Common myeloid progenitor, CD34-positive (primary cell): ENCODE results near the gene CIDEC.
A peak's percentile ranks its signal among the peaks of the same experiment; 100 is the strongest.
"Not testable (repeated sequence)": the region's sequence is repeated elsewhere in the genome, so short reads cannot be mapped to it uniquely, and the experiment has no call there.

Experiments used
- CTCF ChIA-PET: fragments of 350-600 bp; sonication (Branson Sonifier 250); formaldehyde crosslinking; loops from one replicate; lab custom pipeline; 2021; ENCODE audit warnings: antibody characterized with exemption; lab: Charles Lee
- POLR2A ChIA-PET: fragments of 350-600 bp; sonication (Branson Sonifier 250); formaldehyde crosslinking; loops from one replicate; lab custom pipeline; 2021; ENCODE audit warnings: antibody characterized with exemption; lab: Charles Lee
- DNase-seq, 3 donors: peaks; one replicate each; pipeline versions ENCODE4 v3.0.0 to v3.0.0-alpha.2; 2013
- H3K27ac ChIP-seq, 2 experiments: 1 replicate in 1 of 2; 2 replicates in 1 of 2; pipeline ENCODE4 v1.7.0; 2013; ENCODE audit warnings: inconsistent platforms in 2 of 2, low read length in 2 of 2, mild to moderate bottlenecking in 2 of 2, low read depth in 1 of 2, moderate library complexity in 1 of 2; ENCODE audit not compliant: severe bottlenecking in 2 of 2, insufficient read depth in 1 of 2, poor library complexity in 1 of 2
- H3K27me3 ChIP-seq, 5 experiments: replicated peaks in 2 of 5; 1 replicate in 3 of 5; 2 replicates in 2 of 5; pipeline versions ENCODE4 v1.6.1 to v1.7.0; 2013; ENCODE audit warnings: low read length in 4 of 5, mild to moderate bottlenecking in 2 of 5, moderate library complexity in 2 of 5, inconsistent platforms in 1 of 5; ENCODE audit not compliant: insufficient read depth in 5 of 5, control insufficient read depth in 4 of 5
- H3K36me3 ChIP-seq, 4 experiments: 1 replicate in 2 of 4; 2 replicates in 2 of 4; pipeline versions ENCODE4 v1.6.1 to v1.7.0; 2013; ENCODE audit warnings: low read length in 3 of 4, control low read depth in 1 of 4, mild to moderate bottlenecking in 1 of 4; ENCODE audit not compliant: control insufficient read depth in 4 of 4, insufficient read depth in 4 of 4
- H3K4me1 ChIP-seq, 4 experiments: 1 replicate in 3 of 4; 2 replicates in 1 of 4; pipeline versions ENCODE4 v1.6.1 to v1.7.1; 2013; ENCODE audit warnings: low read length in 3 of 4, mild to moderate bottlenecking in 3 of 4, control low read depth in 1 of 4, inconsistent platforms in 1 of 4, moderate library complexity in 1 of 4; ENCODE audit not compliant: control insufficient read depth in 4 of 4, insufficient read depth in 4 of 4; ENCODE audit errors: control extremely low read depth in 1 of 4
- H3K4me3 ChIP-seq, 7 experiments: 1 replicate in 4 of 7; 2 replicates in 3 of 7; pipeline versions ENCODE4 v1.5.1 to v1.7.0; 2013; ENCODE audit warnings: mild to moderate bottlenecking in 7 of 7, low read length in 6 of 7, moderate library complexity in 6 of 7, inconsistent platforms in 2 of 7, low read depth in 2 of 7, control low read depth in 1 of 7; ENCODE audit not compliant: insufficient read depth in 4 of 7, control insufficient read depth in 1 of 7; ENCODE audit errors: extremely low read depth in 1 of 7
- H3K9me3 ChIP-seq, 5 experiments: 1 replicate in 4 of 5; 2 replicates in 1 of 5; pipeline versions ENCODE4 v1.6.1 to v1.7.1; 2013; ENCODE audit warnings: low read length in 4 of 5, mild to moderate bottlenecking in 2 of 5, inconsistent platforms in 1 of 5, low read depth in 1 of 5, moderate library complexity in 1 of 5; ENCODE audit not compliant: control insufficient read depth in 4 of 5, insufficient read depth in 2 of 5; ENCODE audit errors: control extremely low read depth in 1 of 5
- WGBS: methylation state at CpG from one replicate; pipeline ENCODE4 v1.1.5; 2013; ENCODE audit not compliant: insufficient coverage; 5-methylcytosine and 5-hydroxymethylcytosine counted together

CIDEC gene

GRCh38 chr3:9881441-9881840 is 1.4 kb upstream of the CIDEC start:
- no CpG with 5 or more reads among the region's 1 CpG for WGBS
- H3K27me3 ChIP-seq: no peaks in the 10 kb centered on the region
- H3K4me1 ChIP-seq: no peaks in the 10 kb centered on the region
- H3K36me3 ChIP-seq: no peaks in the 10 kb centered on the region
- POLR2A ChIA-PET: no interaction called here
- H3K27ac ChIP-seq: no peak overlapping the region
- no peaks in the 10 kb centered on the region for H3K9me3 ChIP-seq
- CTCF ChIA-PET: interaction anchor here (1.9 kb wide), 1 partner anchor 32 kb away, joined by 4 read pairs; no protein-coding TSS in a partner anchor
- no peak overlapping the region for H3K4me3 ChIP-seq
- DNase-seq: no peak

GRCh38 chr3:9878700-9879099 is 1.4 kb downstream of the CIDEC start:
- DNase-seq: no peak
- ChIA-PET POLR2A (no interaction called here), CTCF (interaction anchor here (1.0 to 1.5 kb wide), 2 partner anchors 15 to 24 kb away, joined by 3 to 4 read pairs; partner anchors contain the start of gene IL17RE)
- Histone ChIP-seq H3K9me3 (no peaks in the 10 kb centered on the region), H3K27me3 (no peaks in the 10 kb centered on the region), H3K4me1 (no peaks in the 10 kb centered on the region), H3K4me3 (no peak overlapping the region), H3K36me3 (no peaks in the 10 kb centered on the region), H3K27ac (no peak overlapping the region)
- WGBS: 85% methylated on average over 3 of the region's 5 CpGs

GRCh38 chr3:9876991-9877390 is 3.1 kb downstream of the CIDEC start:
- Histone ChIP-seq H3K9me3 (no peaks in the 10 kb centered on the region), H3K4me1 (no peaks in the 10 kb centered on the region), H3K4me3 (no peak overlapping the region), H3K27me3 (no peaks in the 10 kb centered on the region), H3K27ac (no peak overlapping the region), H3K36me3 (no peaks in the 10 kb centered on the region)
- ChIA-PET CTCF (interaction anchor here (1.1 to 1.3 kb wide), 2 partner anchors 16 to 56 kb away, joined by 3 read pairs; no protein-coding TSS in a partner anchor), POLR2A (no interaction called here)
- peak in 2 of 3 donors; percentile 40 to 46 for DNase-seq
- WGBS: 93% methylated on average over 11 of the region's 12 CpGs

GRCh38 chr3:9876255-9876654 is 3.8 kb downstream of the CIDEC start:
- CTCF ChIA-PET: interaction anchor here (1.3 kb wide), 1 partner anchor 56 kb away, joined by 3 read pairs; no protein-coding TSS in a partner anchor

GRCh38 chr3:9875448-9875847 is 4.6 kb downstream of the CIDEC start:
- Histone ChIP-seq H3K4me3 (no peak overlapping the region), H3K36me3 (no peaks in the 10 kb centered on the region), H3K27ac (no peak overlapping the region), H3K9me3 (no peaks in the 10 kb centered on the region), H3K4me1 (peaks cover 0 to 4% (median 0%) of the 10 kb centered on the region in 4 experiments), H3K27me3 (no peaks in the 10 kb centered on the region)
- ChIA-PET POLR2A (no interaction called here), CTCF (no interaction called here)
- no peak for DNase-seq

More at GRCh38 chr3:9876255-9876654, 3.8 kb downstream of the CIDEC start:
- H3K27ac ChIP-seq, H3K4me3 ChIP-seq, H3K27me3 ChIP-seq, H3K9me3 ChIP-seq, POLR2A ChIA-PET, H3K4me1 ChIP-seq, H3K36me3 ChIP-seq, DNase-seq: not testable (repeated sequence)
- WGBS: 100% methylated on average over 2 of the region's 4 CpGs

GRCh38 chr3:9872067-9872466 is 8.0 kb downstream of the CIDEC start:
- CTCF ChIA-PET: not testable (repeated sequence)

GRCh38 chr3:9870978-9871377 is 9.1 kb downstream of the CIDEC start:
- ChIA-PET CTCF (interaction anchor here (0.6 kb wide), 1 partner anchor 93 kb away, joined by 3 read pairs; no protein-coding TSS in a partner anchor), POLR2A (no interaction called here)
- DNase-seq: no peak
- H3K4me3 ChIP-seq: no peak overlapping the region
- no CpG with 5 or more reads among the region's 1 CpG for WGBS
- peaks cover 0 to 4% (median 0%) of the 10 kb centered on the region in 4 experiments for H3K4me1 ChIP-seq
- H3K27me3 ChIP-seq: no peaks in the 10 kb centered on the region
- no peaks in the 10 kb centered on the region for H3K36me3 ChIP-seq
- no peaks in the 10 kb centered on the region for H3K9me3 ChIP-seq
- no peak overlapping the region for H3K27ac ChIP-seq

More at GRCh38 chr3:9872067-9872466, 8.0 kb downstream of the CIDEC start:
- DNase-seq, H3K4me1 ChIP-seq, H3K36me3 ChIP-seq, POLR2A ChIA-PET, H3K9me3 ChIP-seq, H3K27ac ChIP-seq, H3K27me3 ChIP-seq, H3K4me3 ChIP-seq: not testable (repeated sequence)
- WGBS: 86% methylated on average over 4 of the region's 5 CpGs
